Prostate gland (tissue), 2 donors: ENCODE results near the gene TRNP1. TPM values are rescaled to one million over a fixed set of nuclear protein-coding genes. Genes with fewer than 3 reads are reported as not detected.

Source experiments
- DNase-seq: peaks from one replicate; pipeline ENCODE4 v3.0.0-alpha.2; 2019; ENCODE audit warnings: low spot score
- H3K27ac ChIP-seq, 2 donors: fragments of 200-600 bp; sonication (generic); 2 replicates each; pipeline ENCODE4 v1.5.1; 2017 to 2019
- H3K27me3 ChIP-seq: fragments of 200-600 bp; sonication (generic); replicated peaks from 2 replicates; pipeline ENCODE4 v1.5.1; 2019; ENCODE audit not compliant: insufficient read depth
- H3K36me3 ChIP-seq, 2 donors: fragments of 200-600 bp; sonication (generic); 1 replicate in 1 of 2; 2 replicates in 1 of 2; pipeline versions ENCODE4 v1.5.1 to v1.8.1; 2017 to 2019
- H3K4me1 ChIP-seq: fragments of 200-600 bp; sonication (generic); replicated peaks from 2 replicates; pipeline ENCODE4 v1.5.1; 2019
- H3K4me3 ChIP-seq, 2 donors: fragments of 200-600 bp; sonication (generic); 2 replicates each; pipeline ENCODE4 v1.5.1; 2017 to 2019
- H3K9me3 ChIP-seq: fragments of 200-600 bp; sonication (generic); 2 replicates; pipeline ENCODE4 v1.5.1; 2017
- CTCF ChIP-seq, 4 experiments: fragments of 200-600 bp in 2 of 4; fragments of 450-650 bp in 2 of 4; sonication (generic) in 2 of 4; IDR thresholded peaks; 1 replicate in 3 of 4; 2 replicates in 1 of 4; pipeline ENCODE4 v1.5.1; 2016 to 2019; ENCODE audit warnings: antibody characterized with exemption in 4 of 4, mild to moderate bottlenecking in 2 of 4, moderate library complexity in 2 of 4
- POLR2A ChIP-seq: fragments of 450-650 bp; IDR thresholded peaks from one replicate; pipeline ENCODE4 v1.6.1; 2016; ENCODE audit warnings: antibody characterized with exemption, mild to moderate bottlenecking
- POLR2AphosphoS5 ChIP-seq: sonication (generic); formaldehyde crosslinking; IDR thresholded peaks from one replicate; pipeline ENCODE4 v1.6.1; 2017; ENCODE audit warnings: antibody characterized with exemption
- WGBS: methylation state at CpG from one replicate; pipeline ENCODE4 v1.1.5; 2018; 5-methylcytosine and 5-hydroxymethylcytosine counted together
- intact Hi-C: fragments of 100-400 bp; cut with DNase I; formaldehyde crosslinking; loops from one replicate; pipeline ENCODE4 v1.14.2; 2022
- total RNA-seq, 2 donors: library from RNA; depleted of rRNA; stranded (reverse); fragments of >200 nt; gene quantifications; one replicate each; pipeline ENCODE4 v1.1.0, GENCODE V29; 2016

Gene TRNP1
- total RNA-seq, 2 donors from 2014 or later = 21.1 to 30.6 TPM

GRCh38 chr1:27000817-27001460 is 7.4 kb downstream of the TRNP1 start:
- Histone ChIP-seq H3K36me3 (no peaks in the 10 kb centered on the region), H3K9me3 (no peaks in the 10 kb centered on the region), H3K27me3 (no peaks in the 10 kb centered on the region), H3K4me3 (no peak overlapping the region), H3K27ac (peak overlapping the region; percentile 68 to 77), H3K4me1 (peaks cover 3% of the 10 kb centered on the region)
- peak; percentile 22 for TF ChIP-seq POLR2AphosphoS5
- TF ChIP-seq POLR2A = no peak
- TF ChIP-seq CTCF (IDR thresholded peaks at IDR 0.05) = no peak
- no peak for DNase-seq
- intact Hi-C loops = no loop called here
- 82% methylated on average over 8 of the region's 8 CpGs for WGBS

DNA sequence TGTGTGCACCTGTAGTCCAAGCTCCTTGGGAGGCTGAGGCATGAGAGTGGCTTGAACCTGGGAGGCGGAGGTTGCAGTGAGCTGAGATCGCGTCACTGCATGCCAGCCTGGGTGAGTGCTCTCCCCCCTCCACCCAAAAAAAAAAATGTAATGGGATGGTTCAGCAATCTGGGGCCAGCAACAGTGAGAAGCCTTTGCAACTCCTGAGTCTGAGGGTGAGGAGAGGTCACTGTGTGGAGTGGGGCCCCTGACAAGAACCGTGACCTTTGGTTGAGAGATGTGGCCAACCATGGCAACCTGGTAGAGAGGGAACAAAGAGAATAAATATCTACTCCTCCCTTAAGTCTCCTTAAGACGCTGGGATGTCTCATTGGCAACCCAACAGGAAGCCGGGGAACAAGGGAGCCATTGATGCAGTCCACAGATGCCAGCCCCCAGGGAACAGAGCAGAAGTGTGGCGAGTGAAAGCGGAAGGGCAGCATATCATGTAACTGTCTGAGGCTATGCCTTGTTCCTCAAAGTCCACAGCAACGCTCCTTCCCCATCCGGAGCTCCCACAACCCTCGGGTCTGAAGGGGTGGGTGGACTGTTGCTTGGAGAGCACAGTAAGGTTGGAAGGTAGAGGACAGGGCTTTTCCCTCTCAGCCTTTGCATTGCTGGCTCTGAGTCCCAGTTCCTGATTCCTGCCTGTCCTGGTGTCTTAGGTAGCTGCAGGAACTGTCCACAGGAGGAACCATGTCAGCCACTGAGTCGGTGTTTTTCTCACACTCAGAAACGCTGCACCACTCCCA is 8.3 kb downstream of the TRNP1 start:
- no peak for DNase-seq
- WGBS = 44% methylated on average over 13 of the region's 13 CpGs
- no peak overlapping the region for H3K4me3 ChIP-seq
- peaks cover 3% of the 10 kb centered on the region for H3K4me1 ChIP-seq
- intact Hi-C loops = no loop called here
- TF ChIP-seq CTCF (IDR thresholded peaks at IDR 0.05) = no peak
- no peak for TF ChIP-seq POLR2A
- no peak for TF ChIP-seq POLR2AphosphoS5
- peak overlapping the region; percentile 42 to 68 for H3K27ac ChIP-seq
- H3K9me3 ChIP-seq = no peaks in the 10 kb centered on the region
- H3K36me3 ChIP-seq = no peaks in the 10 kb centered on the region
- no peaks in the 10 kb centered on the region for H3K27me3 ChIP-seq

- H3K4me1 ChIP-seq = peaks cover 8% of the 10 kb centered on the region
- no peak overlapping the region for H3K27ac ChIP-seq
- H3K9me3 ChIP-seq = no peaks in the 10 kb centered on the region
- DNase-seq = no peak
- no peaks in the 10 kb centered on the region for H3K36me3 ChIP-seq
- H3K27me3 ChIP-seq = no peaks in the 10 kb centered on the region
- 80% methylated on average over 7 of the region's 7 CpGs for WGBS
- intact Hi-C loops = no loop called here
- TF ChIP-seq POLR2A (no peak), CTCF (IDR thresholded peaks at IDR 0.05) (no peak), POLR2AphosphoS5 (no peak)
- H3K4me3 ChIP-seq = no peak overlapping the region
Observed at GRCh38 chr1:27003745-27004470, 10.4 kb downstream of the TRNP1 start.

GRCh38 chr1:27004471-27005165 is 11.1 kb downstream of the TRNP1 start:
- intact Hi-C loops = no loop called here
- H3K9me3 ChIP-seq = no peaks in the 10 kb centered on the region
- H3K27ac ChIP-seq = no peak overlapping the region
- 49% methylated on average over 10 of the region's 10 CpGs for WGBS
- DNase-seq = no peak
- H3K36me3 ChIP-seq = no peaks in the 10 kb centered on the region
- TF ChIP-seq POLR2AphosphoS5 = no peak
- no peak overlapping the region for H3K4me3 ChIP-seq
- H3K4me1 ChIP-seq = peaks cover 9% of the 10 kb centered on the region
- no peaks in the 10 kb centered on the region for H3K27me3 ChIP-seq

- Histone ChIP-seq H3K27me3 (no peaks in the 10 kb centered on the region), H3K36me3 (no peaks in the 10 kb centered on the region), H3K4me3 (no peak overlapping the region), H3K9me3 (no peaks in the 10 kb centered on the region), H3K27ac (no peak overlapping the region), H3K4me1 (peaks cover 15% of the 10 kb centered on the region)
- 78% methylated on average over 3 of the region's 3 CpGs for WGBS
- TF ChIP-seq CTCF (IDR thresholded peaks at IDR 0.05) = no peak
- no peak for TF ChIP-seq POLR2A
- no peak for TF ChIP-seq POLR2AphosphoS5
- intact Hi-C loops = no loop called here
- no peak for DNase-seq
Observed at GRCh38 chr1:27005166-27005530, 11.7 kb downstream of the TRNP1 start.
